Trophoblast cell (in vitro differentiated cells and primary cell): ENCODE results near the gene GPBP1L1.
A peak's percentile ranks its signal among the peaks of the same experiment; 100 is the strongest.
"Not testable (repeated sequence)": the region's sequence is repeated elsewhere in the genome, so short reads cannot be mapped to it uniquely, and the experiment has no call there.

Experiments used
- DNase-seq, 2 donors: peaks; one replicate each; pipeline ENCODE4 v3.0.0-alpha.2; 2016
- H2AFZ ChIP-seq: 2 replicates; pipeline ENCODE4 v1.6.1; 2013; ENCODE audit warnings: low read length, moderate library complexity, mild to moderate bottlenecking; ENCODE audit not compliant: insufficient read depth, poor library complexity
- H2AK5ac ChIP-seq: 2 replicates; pipeline ENCODE4 v1.6.1; 2013; ENCODE audit warnings: mild to moderate bottlenecking, low read length
- H2BK120ac ChIP-seq: 2 replicates; pipeline ENCODE4 v1.6.1; 2013; ENCODE audit warnings: low read length, mild to moderate bottlenecking, moderate library complexity; ENCODE audit not compliant: insufficient read depth, poor library complexity
- H2BK12ac ChIP-seq: 2 replicates; pipeline ENCODE4 v1.6.1; 2013; ENCODE audit warnings: mild to moderate bottlenecking, low read length, moderate library complexity
- H2BK5ac ChIP-seq: 2 replicates; pipeline ENCODE4 v1.6.1; 2013; ENCODE audit warnings: low read length, low read depth, moderate library complexity, mild to moderate bottlenecking; ENCODE audit not compliant: poor library complexity
- H3K14ac ChIP-seq: 2 replicates; pipeline ENCODE4 v1.6.1; 2013; ENCODE audit warnings: mild to moderate bottlenecking, low read length
- H3K18ac ChIP-seq: 2 replicates; pipeline ENCODE4 v1.6.1; 2013; ENCODE audit warnings: mild to moderate bottlenecking, low read length
- H3K23ac ChIP-seq: 2 replicates; pipeline ENCODE4 v1.6.1; 2013; ENCODE audit warnings: low read length
- H3K27ac ChIP-seq: 2 replicates; pipeline ENCODE4 v1.5.1; 2013; ENCODE audit warnings: low read depth, mild to moderate bottlenecking, inconsistent platforms, low read length, moderate library complexity
- H3K27me3 ChIP-seq: 2 replicates; pipeline ENCODE4 v1.6.1; 2013; ENCODE audit warnings: inconsistent platforms, mild to moderate bottlenecking, low read length, moderate library complexity; ENCODE audit not compliant: insufficient read depth
- H3K36me3 ChIP-seq, 2 experiments: 1 replicate in 1 of 2; 2 replicates in 1 of 2; pipeline ENCODE4 v1.6.1; 2013; ENCODE audit warnings: low read length in 2 of 2, mild to moderate bottlenecking in 2 of 2, moderate library complexity in 1 of 2; ENCODE audit not compliant: insufficient read depth in 2 of 2, control insufficient read depth in 1 of 2
- H3K4ac ChIP-seq: 2 replicates; pipeline ENCODE4 v1.6.1; 2013; ENCODE audit warnings: low read depth, mild to moderate bottlenecking, low read length, moderate library complexity
- H3K4me1 ChIP-seq, 2 experiments: 1 replicate in 1 of 2; 2 replicates in 1 of 2; pipeline ENCODE4 v1.6.1; 2013; ENCODE audit warnings: low read length in 2 of 2, mild to moderate bottlenecking in 2 of 2, moderate library complexity in 1 of 2; ENCODE audit not compliant: insufficient read depth in 2 of 2, control insufficient read depth in 1 of 2
- H3K4me2 ChIP-seq: 2 replicates; pipeline ENCODE4 v1.6.1; 2013; ENCODE audit warnings: inconsistent platforms, mild to moderate bottlenecking, low read length, moderate library complexity
- H3K4me3 ChIP-seq: 2 replicates; pipeline ENCODE4 v1.5.1; 2013; ENCODE audit warnings: mild to moderate bottlenecking, low read depth, low read length, inconsistent platforms
- H3K79me1 ChIP-seq: one replicate; pipeline ENCODE4 v1.6.1; 2013; ENCODE audit warnings: low read length
- H3K79me2 ChIP-seq: 2 replicates; pipeline ENCODE4 v1.6.1; 2013; ENCODE audit warnings: low read length, mild to moderate bottlenecking; ENCODE audit not compliant: control insufficient read depth, insufficient read depth, poor library complexity
- H3K9ac ChIP-seq: 2 replicates; pipeline ENCODE4 v1.6.1; 2013; ENCODE audit warnings: mild to moderate bottlenecking, low read length
- H3K9me3 ChIP-seq: 2 replicates; pipeline ENCODE4 v1.6.1; 2013; ENCODE audit warnings: low read depth, mild to moderate bottlenecking, control low read depth, inconsistent platforms, low read length; ENCODE audit not compliant: insufficient read depth
- H4K12ac ChIP-seq: 2 replicates; pipeline ENCODE4 v1.6.1; 2013; ENCODE audit warnings: low read depth, mild to moderate bottlenecking, low read length, moderate library complexity
- H4K8ac ChIP-seq: 2 replicates; pipeline ENCODE4 v1.6.1; 2013; ENCODE audit warnings: low read depth, mild to moderate bottlenecking, low read length, moderate library complexity
- H4K91ac ChIP-seq: one replicate; pipeline ENCODE4 v1.6.1; 2013; ENCODE audit warnings: low read depth, mild to moderate bottlenecking, low read length, moderate library complexity
- WGBS: extraction: QIAGEN DNeasy Blood & Tissue Kit; methylation state at CpG from one replicate; pipeline ENCODE4 v1.1.7; 2013; ENCODE audit warnings: missing lambda C conversion rate; ENCODE audit not compliant: insufficient read length, insufficient coverage; ENCODE audit errors: extremely low coverage; 5-methylcytosine and 5-hydroxymethylcytosine counted together

GPBP1L1 gene

DNA sequence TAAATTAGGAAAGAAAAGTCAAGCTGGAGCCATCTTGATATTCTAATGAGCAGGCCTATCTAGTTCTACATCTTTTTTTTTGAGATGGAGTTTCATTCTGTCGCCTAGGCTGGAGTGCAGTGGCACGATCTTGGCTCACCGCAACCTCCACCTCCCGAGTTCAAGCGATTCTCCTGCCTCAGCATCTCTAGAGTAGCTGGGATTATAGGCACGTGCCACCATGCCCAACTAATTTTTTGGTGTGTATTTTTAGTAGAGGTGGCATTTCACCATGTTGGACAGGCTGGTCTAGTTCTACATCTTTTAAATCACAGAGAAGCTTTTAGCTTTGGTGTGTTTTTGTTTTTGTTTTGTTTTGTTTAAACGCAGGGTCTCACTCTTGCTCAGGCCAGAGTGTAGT is 8.5 kb upstream of the GPBP1L1 start:
- Histone ChIP-seq H2BK12ac (no peak overlapping the region), H3K14ac (no peak overlapping the region), H3K4me3 (no peak overlapping the region), H2BK5ac (no peak overlapping the region), H4K91ac (no peak overlapping the region), H3K9me3 (no peaks in the 10 kb centered on the region), H4K12ac (no peak overlapping the region), H3K36me3 (peaks cover 17 to 19% of the 10 kb centered on the region in 2 experiments), H3K4me1 (no peaks in the 10 kb centered on the region), H3K27ac (no peak overlapping the region), H3K9ac (no peak overlapping the region), H3K23ac (no peak overlapping the region), H3K18ac (no peak overlapping the region), H3K4me2 (no peak overlapping the region), H2BK120ac (no peak overlapping the region), H3K4ac (no peak overlapping the region), H3K79me1 (no peaks in the 10 kb centered on the region), H3K27me3 (no peaks in the 10 kb centered on the region), H2AFZ (no peak overlapping the region), H3K79me2 (no peaks in the 10 kb centered on the region), H2AK5ac (no peak overlapping the region), H4K8ac (no peak overlapping the region)
- DNase-seq: no peak
- no CpG with 5 or more reads among the region's 7 CpGs for WGBS

DNA sequence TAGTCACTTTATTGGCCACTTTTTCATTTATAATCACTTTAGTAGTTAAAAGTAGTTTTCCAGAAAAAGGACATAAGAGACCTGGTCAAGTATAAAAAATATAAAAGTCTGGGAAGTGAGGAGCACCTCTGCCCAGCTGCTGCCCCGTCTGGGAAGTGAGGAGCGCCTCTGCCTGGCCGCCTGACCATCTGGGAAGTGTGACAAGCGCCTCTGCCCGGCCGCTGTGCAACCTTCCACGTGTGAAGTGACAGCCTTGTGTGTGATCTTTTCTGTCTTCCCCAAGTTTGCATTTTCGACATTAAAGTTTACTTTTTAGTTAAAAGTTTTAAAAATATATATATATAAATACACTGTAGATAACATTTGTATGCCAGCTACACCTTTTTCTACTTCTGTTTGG is 7.5 kb upstream of the GPBP1L1 start:
- not testable (repeated sequence) for H4K12ac ChIP-seq, H3K14ac ChIP-seq, DNase-seq, H3K9me3 ChIP-seq, H4K8ac ChIP-seq, H3K23ac ChIP-seq, H2BK12ac ChIP-seq, H3K4me2 ChIP-seq, H3K18ac ChIP-seq, H3K79me2 ChIP-seq, H3K79me1 ChIP-seq, H2AK5ac ChIP-seq, H2AFZ ChIP-seq, H3K27me3 ChIP-seq, H2BK120ac ChIP-seq, H4K91ac ChIP-seq, H3K4me3 ChIP-seq, H3K27ac ChIP-seq, H3K4me1 ChIP-seq, H2BK5ac ChIP-seq, H3K4ac ChIP-seq, H3K9ac ChIP-seq
- peaks cover 17 to 18% of the 10 kb centered on the region in 2 experiments for H3K36me3 ChIP-seq
- no CpG with 5 or more reads among the region's 8 CpGs for WGBS

DNA sequence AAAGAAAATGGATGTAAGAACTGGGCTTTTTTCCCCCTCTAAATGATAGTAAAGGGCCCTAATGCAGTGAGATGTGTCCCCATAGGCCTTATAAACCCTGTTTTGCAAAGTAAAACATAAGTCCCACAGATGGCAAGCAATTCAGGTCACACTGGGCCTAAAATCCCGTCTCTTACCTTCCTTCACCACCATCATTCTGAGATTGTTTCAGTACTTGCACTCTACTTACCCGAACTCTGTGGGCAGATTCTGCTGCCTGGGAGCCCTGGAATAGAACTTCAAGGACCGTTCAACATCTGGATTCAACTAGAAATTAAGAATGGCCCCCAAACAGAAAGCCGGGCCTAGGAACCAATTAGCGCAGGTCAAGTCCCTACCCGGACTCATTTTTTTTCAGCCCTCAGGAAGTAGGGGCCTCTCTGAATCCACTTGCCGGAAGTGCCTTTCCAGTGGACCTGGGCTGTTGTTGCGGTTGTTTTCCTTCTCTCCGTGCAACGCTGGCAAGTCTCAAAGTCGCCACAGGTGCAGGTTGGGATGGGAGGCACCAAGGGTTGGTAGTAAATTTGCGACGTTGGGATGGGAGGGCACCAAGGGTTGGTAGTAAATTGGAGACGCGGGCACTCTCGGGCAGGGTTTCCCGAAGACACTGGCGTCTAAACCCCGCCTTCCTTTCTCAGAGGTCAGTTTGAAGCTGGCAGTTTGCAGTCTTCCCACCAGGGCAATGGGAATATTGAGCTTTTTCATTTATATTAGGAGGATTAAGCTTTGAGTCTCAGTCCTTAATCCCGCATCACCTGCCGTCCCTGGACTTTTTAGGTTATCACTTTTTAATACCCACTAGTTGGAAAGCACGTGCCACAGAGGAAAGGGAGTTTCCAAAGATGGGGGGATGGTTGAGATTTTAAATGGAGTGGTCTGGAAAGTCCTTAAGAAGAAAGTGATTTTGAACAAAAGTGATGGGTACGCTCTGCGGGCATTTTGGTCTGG is 1.7 kb upstream of the GPBP1L1 start, which contains the start of gene TMEM69:
Gene TMEM69, plus strand, starts transcription at position 428 of the 987 bp plus-strand sequence. CDS start 2,888 bp downstream, outside the sequence.
- no peak within 1 kb of the TSS for H2BK12ac ChIP-seq
- H3K79me1 ChIP-seq: peaks cover 14% of the 10 kb centered on the region
- H4K91ac ChIP-seq: peak within 1 kb of the TSS; percentile 83
- H2AFZ ChIP-seq: peak within 1 kb of the TSS; percentile 94
- WGBS: no CpG with 5 or more reads among the region's 24 CpGs
- H4K8ac ChIP-seq: peak within 1 kb of the TSS; percentile 98
- DNase-seq: peak; percentile 66 to 91
- H3K23ac ChIP-seq: no peak within 1 kb of the TSS
- no peaks in the 10 kb centered on the region for H3K9me3 ChIP-seq
- H3K14ac ChIP-seq: peak within 1 kb of the TSS; percentile 92
- H3K27me3 ChIP-seq: no peaks in the 10 kb centered on the region
- peaks cover 6 to 10% of the 10 kb centered on the region in 2 experiments for H3K36me3 ChIP-seq
- peaks cover 18% of the 10 kb centered on the region for H3K79me2 ChIP-seq
- H4K12ac ChIP-seq: peak within 1 kb of the TSS; percentile 99
- H3K4me2 ChIP-seq: peak within 1 kb of the TSS; percentile 84
- H2BK120ac ChIP-seq: peak within 1 kb of the TSS; percentile 33
- peak within 1 kb of the TSS; percentile 90 for H3K27ac ChIP-seq
- H3K9ac ChIP-seq: peak within 1 kb of the TSS; percentile 97
- H3K4me3 ChIP-seq: peak within 1 kb of the TSS; percentile 92
- H3K4me1 ChIP-seq: peaks cover 2 to 10% of the 10 kb centered on the region in 2 experiments
- H2BK5ac ChIP-seq: peak within 1 kb of the TSS; percentile 87
- H3K18ac ChIP-seq: peak within 1 kb of the TSS; percentile 98
- no peak within 1 kb of the TSS for H2AK5ac ChIP-seq
- peak within 1 kb of the TSS; percentile 91 for H3K4ac ChIP-seq

DNA sequence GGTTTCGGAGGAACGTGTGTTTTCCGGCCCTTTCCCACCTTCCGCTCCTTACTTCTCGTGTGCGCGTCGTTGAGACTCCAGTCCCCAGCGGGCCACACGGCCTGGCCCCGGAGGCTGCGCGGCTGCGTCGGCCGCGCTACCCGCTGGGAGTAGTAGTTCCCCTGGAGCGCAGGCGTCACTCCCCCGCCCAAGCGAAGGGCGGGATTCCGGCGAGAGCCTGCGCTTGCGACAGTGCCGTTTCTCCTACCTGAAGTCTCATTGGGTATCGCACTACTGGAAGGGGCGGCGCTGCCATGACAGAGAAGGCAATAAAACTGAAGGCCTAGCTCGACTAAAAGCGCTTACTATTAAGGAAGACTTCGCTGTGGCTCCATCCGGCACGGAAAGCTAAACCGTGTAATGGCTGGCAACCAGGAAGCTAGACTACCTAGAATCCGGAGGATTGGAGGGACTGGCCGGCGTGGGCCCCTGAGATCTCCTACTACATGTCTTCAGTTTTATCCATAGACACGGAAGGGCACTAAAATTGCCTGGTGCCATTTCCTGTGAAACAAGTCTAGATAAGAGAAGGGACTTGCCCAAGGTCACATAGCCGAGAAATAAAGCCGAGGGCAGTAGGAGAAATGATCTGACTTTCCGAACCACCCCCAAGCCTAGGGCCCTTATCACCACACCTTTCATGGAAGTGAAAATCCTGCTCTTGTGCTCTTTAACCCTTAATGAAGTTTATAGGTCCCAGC is 851 bp upstream of the GPBP1L1 start:
- H3K9ac ChIP-seq: peak overlapping the region; percentile 80
- H3K4ac ChIP-seq: peak overlapping the region; percentile 96
- H2BK12ac ChIP-seq: no peak overlapping the region
- H3K79me1 ChIP-seq: peaks cover 14% of the 10 kb centered on the region
- H2BK120ac ChIP-seq: peak overlapping the region; percentile 92
- peak overlapping the region; percentile 93 for H3K18ac ChIP-seq
- H4K8ac ChIP-seq: peak overlapping the region; percentile 95
- DNase-seq: peak; percentile 99
- peaks cover 2 to 10% of the 10 kb centered on the region in 2 experiments for H3K4me1 ChIP-seq
- H3K27me3 ChIP-seq: no peaks in the 10 kb centered on the region
- peak overlapping the region; percentile 75 for H2AK5ac ChIP-seq
- peak overlapping the region; percentile 86 for H4K12ac ChIP-seq
- peak overlapping the region; percentile 83 for H3K4me3 ChIP-seq
- peak overlapping the region; percentile 77 for H2AFZ ChIP-seq
- H3K4me2 ChIP-seq: peak overlapping the region; percentile 84
- peaks cover 18% of the 10 kb centered on the region for H3K79me2 ChIP-seq
- no CpG with 5 or more reads among the region's 44 CpGs for WGBS
- peak overlapping the region; percentile 94 for H2BK5ac ChIP-seq
- H3K27ac ChIP-seq: peak overlapping the region; percentile 90
- H3K14ac ChIP-seq: peak overlapping the region; percentile 94
- peak overlapping the region; percentile 96 for H4K91ac ChIP-seq
- no peak overlapping the region for H3K23ac ChIP-seq
- H3K36me3 ChIP-seq: peaks cover 6 to 10% of the 10 kb centered on the region in 2 experiments
- no peaks in the 10 kb centered on the region for H3K9me3 ChIP-seq
